ENCODE measurements around the gene CHST14.

CHST14 gene

GRCh38 chr15:40463886-40464545 lies 6.8 kb upstream of the CHST14 start:
- no peak for DNase-seq (ENCODE audit: low spot score)

DNA sequence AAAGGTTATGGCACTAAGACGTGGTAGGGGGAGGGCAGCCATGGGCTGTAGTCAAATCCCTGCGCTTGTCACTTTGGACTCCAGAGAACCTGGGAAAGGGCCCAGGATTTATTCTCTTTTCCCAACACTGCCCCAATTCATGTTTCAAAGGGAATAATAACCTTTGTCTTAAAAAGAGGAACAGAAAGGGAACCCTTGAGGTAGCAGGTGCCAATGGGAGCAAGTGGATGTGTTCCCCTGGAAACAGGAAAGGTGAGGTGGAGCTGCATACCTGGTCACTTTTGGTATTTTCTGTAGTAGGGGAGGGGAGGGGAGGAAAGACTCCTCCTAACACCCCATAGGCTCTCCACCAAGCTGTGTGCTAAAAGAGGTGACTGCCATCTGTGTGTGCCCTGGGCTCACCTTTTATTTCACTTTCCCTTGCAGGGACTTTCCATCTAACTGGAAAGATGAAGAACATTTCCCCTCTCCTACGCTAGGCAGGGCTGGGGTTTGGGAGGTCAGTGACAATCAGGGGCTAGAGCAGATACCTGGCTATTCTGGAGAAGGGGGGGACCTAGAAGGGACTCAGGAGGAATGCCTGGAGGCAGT lies 6.1 kb upstream of the CHST14 start:
- DNase-seq (ENCODE audit: low spot score) = no peak

DNA sequence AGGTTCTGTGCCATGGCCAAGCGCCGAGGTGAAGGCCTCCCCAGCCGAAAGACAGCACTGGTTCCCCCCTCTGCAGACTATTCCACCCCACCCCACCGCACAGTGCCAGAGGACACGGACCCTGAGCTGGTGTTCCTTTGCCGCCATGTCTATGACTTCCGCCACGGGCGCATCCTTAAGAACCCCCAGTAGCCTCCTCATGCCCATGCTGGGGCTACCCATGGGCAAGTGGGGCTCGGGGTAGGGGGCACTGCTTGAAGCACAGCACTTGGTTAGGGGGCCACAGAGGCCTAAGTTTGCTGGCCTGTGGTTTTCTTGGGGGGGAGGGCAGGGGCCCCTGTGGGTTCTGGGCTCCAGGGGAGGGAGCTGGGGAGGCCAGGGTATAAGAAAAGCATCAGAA lies 4.8 kb upstream of the CHST14 start:
- DNase-seq (ENCODE audit: low spot score) = no peak

GRCh38 chr15:40466426-40467260 lies 4.1 kb upstream of the CHST14 start:
- no peak for DNase-seq (ENCODE audit: low spot score)

- DNase-seq (ENCODE audit: low spot score) = no peak
Measured at GRCh38 chr15:40467261-40467615, 3.5 kb upstream of the CHST14 start.

DNA sequence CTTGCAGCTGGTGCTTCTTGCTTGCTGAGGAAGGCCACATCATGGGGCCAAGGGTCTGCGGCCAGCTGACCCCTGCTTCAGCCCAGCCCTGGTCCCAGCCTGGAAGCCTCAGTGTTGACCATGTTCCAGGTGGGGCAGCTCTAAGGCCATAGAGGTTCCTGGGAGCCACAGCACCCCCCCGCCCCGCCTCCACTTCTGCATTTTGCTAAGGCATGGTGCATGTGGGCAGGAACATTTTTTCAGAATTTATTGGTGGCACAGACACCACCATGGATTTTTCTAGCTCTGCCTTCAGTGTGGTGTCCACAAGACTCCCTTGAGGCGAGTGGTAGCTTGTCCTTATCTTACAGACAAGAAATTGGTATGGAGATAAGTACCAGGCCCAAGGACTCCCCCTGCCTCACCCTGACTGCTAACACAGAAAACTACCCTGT lies 1.9 kb upstream of the CHST14 start:
- DNase-seq (ENCODE audit: low spot score) = no peak

GRCh38 chr15:40469776-40470390 lies 901 bp upstream of the CHST14 start:
- no peak for DNase-seq (ENCODE audit: low spot score)

GRCh38 chr15:40471105-40471807 lies 472 bp downstream of the CHST14 start:
- no peak for DNase-seq (ENCODE audit: low spot score)

DNA sequence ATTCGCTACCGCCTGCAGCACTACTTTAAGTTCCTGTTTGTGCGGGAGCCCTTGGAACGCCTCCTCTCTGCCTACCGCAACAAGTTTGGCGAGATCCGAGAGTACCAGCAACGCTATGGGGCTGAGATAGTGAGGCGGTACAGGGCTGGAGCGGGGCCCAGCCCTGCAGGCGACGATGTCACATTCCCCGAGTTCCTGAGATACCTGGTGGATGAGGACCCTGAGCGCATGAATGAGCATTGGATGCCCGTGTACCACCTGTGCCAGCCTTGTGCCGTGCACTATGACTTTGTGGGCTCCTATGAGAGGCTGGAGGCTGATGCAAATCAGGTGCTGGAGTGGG lies 995 bp downstream of the CHST14 start:
- DNase-seq (ENCODE audit: low spot score) = no peak

GRCh38 chr15:40472171-40472727 lies 1.5 kb downstream of the CHST14 start:
- DNase-seq (ENCODE audit: low spot score) = no peak

GRCh38 chr15:40474581-40474980 lies 3.8 kb downstream of the CHST14 start:
- DNase-seq (ENCODE audit: low spot score) = no peak

DNA sequence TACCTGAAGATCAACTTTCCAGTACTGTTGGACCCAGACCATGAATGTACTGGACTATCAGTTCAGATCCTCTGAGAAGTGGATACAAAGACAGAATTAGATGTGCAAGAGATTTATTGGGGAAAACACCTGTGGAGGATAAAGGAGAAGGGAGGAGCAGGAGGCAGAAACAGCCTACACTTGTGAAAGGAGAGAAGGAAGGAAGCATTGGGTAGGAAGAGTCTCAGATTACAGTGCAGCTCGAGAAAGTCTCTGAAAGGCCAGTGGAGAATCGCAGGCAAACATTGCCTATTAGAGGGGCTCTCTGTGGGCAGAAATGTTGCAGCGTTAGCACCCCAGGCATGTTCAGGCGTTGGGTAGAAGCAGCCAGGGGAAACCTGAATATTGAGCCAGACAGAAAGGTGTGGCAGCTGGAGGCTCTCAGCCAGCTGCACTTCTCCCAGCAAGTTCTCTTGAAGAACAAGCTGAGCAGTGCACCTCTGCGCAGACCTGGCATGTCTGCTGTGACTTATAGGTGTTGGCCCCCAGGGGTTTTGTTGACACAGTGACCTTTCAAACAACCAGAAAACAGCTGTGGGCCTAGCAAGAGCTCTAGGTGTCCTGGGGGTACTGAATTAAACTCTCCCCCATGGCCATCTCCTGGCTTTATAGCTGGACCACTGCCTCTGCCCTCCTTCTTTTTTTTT lies 7.0 kb downstream of the CHST14 start:
- no peak for DNase-seq (ENCODE audit: low spot score)

DNA sequence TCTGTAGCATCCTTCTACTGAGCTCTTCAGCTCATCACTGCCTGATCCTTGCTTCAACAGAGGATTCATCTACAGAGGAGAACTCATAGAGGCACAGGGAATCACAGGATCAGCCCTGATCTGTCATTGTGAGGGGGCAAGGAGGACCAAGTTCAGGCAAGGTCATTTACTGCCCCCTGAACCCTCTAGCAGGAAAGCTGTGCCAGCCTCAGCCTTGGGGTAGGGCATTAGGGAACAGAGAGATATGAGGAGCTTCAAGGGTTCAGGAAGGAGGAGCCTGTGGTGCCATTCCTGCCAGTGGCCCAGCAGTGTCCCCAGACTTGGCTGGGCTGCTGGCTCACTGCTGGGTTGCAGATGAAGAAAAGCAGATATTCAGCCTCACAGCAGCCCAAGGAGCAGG lies 8.2 kb downstream of the CHST14 start:
- no peak for DNase-seq (ENCODE audit: low spot score)

DNA sequence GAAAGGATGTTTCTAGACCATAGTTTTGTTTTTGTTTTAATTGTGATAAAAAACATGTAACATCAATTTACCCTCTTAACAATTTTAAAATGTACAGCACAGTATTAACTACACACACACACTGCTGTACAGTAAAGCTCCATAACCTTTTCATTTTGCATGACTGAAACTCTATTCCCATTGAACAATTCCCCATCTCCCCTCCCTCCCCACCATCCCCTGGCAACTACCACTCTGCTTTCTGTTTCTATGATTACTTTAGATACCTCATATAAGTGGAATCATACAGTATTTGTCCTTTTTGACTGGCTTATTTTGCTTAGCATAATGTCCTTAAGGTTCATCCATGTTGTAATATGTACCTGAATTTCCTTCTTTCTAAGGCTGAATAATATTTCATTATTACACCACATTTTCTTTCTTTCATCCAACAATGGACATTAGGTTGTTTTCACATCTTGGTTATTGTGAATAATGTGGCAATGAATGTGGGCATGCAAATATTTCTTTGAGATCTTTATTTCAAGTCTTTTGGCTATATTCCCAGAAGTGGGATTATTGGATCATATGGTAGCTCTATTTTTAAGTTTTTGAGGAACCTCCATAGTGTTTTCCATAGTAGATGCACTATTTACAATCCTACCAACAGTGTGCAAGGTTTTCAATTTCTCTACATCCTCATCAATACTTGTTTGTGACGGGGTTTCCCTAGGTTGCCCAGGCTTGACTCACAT lies 10.7 kb downstream of the CHST14 start:
- DNase-seq (ENCODE audit: low spot score) = no peak

- no peak for DNase-seq (ENCODE audit: low spot score)
Measured at GRCh38 chr15:40483919-40484318, 13.1 kb downstream of the CHST14 start.

- no peak for DNase-seq (ENCODE audit: low spot score)
Measured at GRCh38 chr15:40486066-40486770, 15.4 kb downstream of the CHST14 start.

DNA sequence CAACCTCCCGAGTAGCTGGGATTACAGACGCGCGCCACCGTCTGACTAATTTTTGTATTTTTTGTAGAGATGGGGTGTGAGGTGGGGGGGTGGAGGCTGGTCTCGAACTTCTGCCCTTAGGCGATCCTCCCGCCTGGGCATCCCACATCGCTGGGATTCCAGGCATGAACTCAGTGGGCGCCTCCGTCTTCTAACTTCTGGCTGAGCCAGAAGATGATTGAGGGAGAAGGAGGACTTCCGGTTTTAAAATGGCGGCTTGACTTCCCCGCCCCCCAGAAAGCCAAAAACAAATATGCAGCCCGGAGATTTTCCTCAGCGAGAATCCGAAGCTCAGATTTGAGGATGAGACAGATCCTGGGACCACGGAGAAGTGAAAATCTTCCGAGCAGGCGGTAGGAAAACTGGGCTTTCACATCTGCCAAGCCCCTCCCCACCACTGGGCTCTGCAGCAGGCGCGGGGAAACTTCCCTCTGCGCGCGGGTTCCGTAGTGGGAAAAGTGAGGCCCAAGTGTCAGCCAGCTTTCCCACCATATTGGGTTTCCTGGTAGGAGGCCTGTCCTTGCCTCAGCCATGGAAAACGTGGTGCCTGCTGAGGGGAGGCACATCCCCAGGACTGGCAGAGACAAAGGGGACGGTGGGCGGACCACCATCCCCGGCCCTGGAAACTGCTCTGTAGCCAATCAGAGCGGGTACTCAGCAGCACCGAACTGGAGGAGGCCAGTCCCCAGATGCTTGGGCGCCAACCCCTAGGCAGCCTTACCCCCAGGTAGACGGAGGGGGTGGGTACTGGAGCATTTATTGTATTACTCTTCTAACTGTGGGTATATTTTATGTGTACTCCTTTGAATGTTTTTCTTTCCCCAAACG lies 17.3 kb downstream of the CHST14 start:
- DNase-seq (ENCODE audit: low spot score) = no peak

- DNase-seq (ENCODE audit: low spot score) = no peak
Measured at GRCh38 chr15:40489274-40490175, 18.7 kb downstream of the CHST14 start.

Measured in hematopoietic multipotent progenitor cell treated with erythropoietin and hydrocortisone succinate and interleukin-3 and kit ligand, for 15 days (in vitro differentiated cells).